Measurements from ENCODE around the gene LIX1L. TPM values are rescaled to one million over a fixed set of nuclear protein-coding genes. Genes with fewer than 3 reads are reported as not detected.

LIX1L gene
- total and polyA plus RNA-seq, 2 donors = 25.6 to 29.6 TPM

DNA sequence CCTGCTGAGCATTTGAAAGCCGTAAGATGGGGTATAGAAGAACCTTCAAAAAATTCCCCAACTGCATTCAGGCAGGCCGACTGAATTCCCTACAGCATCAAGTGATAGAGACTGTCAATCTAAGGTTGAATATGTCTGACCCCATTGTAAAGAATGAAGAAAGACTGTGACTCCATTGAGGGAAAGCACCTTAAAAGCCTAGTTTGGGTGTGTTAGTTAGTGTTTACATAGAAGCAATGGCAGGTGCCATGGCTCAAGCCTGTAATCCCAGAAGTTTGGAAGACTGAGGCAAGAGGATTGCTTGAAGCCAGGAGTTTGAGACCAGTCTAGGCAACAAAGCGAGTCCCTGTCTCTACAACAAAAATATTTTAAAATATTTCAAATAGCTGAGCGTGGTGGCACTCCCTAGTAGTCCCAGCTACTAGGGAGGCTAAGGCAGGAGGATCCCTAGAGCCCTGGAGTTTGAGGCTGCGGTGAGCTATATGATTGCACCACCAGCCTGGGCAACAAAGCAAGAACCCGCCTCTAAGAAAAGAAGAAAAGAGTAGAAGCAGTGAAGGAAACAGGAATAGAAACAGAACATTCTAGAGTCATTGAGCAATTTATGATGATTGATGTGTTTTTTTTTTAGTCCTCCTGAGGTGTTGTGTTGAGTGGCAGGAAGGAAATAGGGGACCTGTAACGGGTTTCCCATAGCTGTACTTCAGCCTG, 22.1 kb upstream of the LIX1L start:
- no peaks in the 10 kb centered on the region for H3K36me3 ChIP-seq (ENCODE audit: insufficient read depth)
- 38% methylated on average over 7 of the region's 7 CpGs for WGBS
- H3K4me3 ChIP-seq (ENCODE audit: low read depth, low read length) = no peak overlapping the region
- H3K4me1 ChIP-seq (ENCODE audit: insufficient read depth) = peaks cover 3% of the 10 kb centered on the region
- peak overlapping the region; percentile 87 for H3K27ac ChIP-seq (ENCODE audit: low read depth)
- no peak for DNase-seq (ENCODE audit: extremely low spot score)

DNA sequence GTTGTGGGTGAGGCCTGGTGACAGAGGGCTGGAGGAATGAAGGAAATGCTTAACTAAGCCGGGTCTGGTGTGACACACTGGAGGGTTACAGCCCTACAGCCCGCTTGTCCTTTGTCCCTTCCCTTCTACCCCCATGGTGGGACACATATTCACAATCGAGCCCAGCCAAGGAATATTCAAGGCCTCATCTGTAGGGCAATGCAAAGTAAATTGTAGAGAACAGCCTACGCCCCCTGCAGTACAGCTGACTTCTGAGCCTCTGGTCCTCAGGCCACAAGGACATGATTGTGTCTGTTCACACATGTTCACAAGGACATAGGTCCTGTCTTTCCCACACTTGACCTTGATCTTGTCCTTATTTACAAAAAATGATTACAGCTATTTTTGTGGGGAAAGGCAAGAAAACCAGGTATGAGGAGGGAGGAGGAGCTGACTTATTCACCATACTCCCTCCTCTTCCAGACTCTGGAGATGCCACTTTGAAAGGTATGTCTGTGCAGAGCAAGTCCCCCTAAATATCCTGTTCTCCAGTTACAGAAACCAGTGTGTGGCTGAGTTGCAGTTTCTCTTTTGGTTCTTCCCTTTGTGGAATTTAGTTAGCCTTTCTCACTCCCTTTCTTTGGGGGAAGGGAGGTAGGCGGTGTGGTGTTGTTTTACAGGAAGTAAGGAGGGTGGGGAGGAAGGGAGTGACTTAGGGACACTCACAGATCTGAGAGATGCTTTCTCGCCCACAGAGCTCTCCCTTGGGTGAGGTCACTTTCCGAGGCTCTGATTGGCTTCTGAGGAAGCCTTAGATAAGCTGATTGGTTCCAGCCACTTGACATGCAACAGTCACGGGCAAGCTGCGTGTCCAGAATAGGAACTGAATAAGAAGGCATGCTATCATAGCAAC, 21.3 kb upstream of the LIX1L start:
- peaks cover 3% of the 10 kb centered on the region for H3K4me1 ChIP-seq (ENCODE audit: insufficient read depth)
- peak; percentile 98 for DNase-seq (ENCODE audit: extremely low spot score)
- peak overlapping the region; percentile 4 for H3K4me3 ChIP-seq (ENCODE audit: low read depth, low read length)
- 3% methylated on average over 9 of the region's 9 CpGs for WGBS
- peak overlapping the region; percentile 96 for H3K27ac ChIP-seq (ENCODE audit: low read depth)
- H3K36me3 ChIP-seq (ENCODE audit: insufficient read depth) = peaks cover 2% of the 10 kb centered on the region

- peak overlapping the region; percentile 96 for H3K27ac ChIP-seq (ENCODE audit: low read depth)
Observed at GRCh38 chr1:145978471-145978853, 20.6 kb upstream of the LIX1L start.

GRCh38 chr1:145977486-145978470, 20.0 kb upstream of the LIX1L start:
- peak; percentile 77 for DNase-seq (ENCODE audit: extremely low spot score)
- Histone ChIP-seq H3K27ac (ENCODE audit: low read depth) (peak overlapping the region; percentile 96), H3K4me3 (ENCODE audit: low read depth, low read length) (no peak overlapping the region), H3K4me1 (ENCODE audit: insufficient read depth) (peaks cover 3% of the 10 kb centered on the region), H3K36me3 (ENCODE audit: insufficient read depth) (peaks cover 2% of the 10 kb centered on the region)
- WGBS = 17% methylated on average over 9 of the region's 9 CpGs

More at GRCh38 chr1:145978471-145978853, 20.6 kb upstream of the LIX1L start:
- no peak for DNase-seq (ENCODE audit: extremely low spot score)
- Histone ChIP-seq H3K4me3 (ENCODE audit: low read depth, low read length) (no peak overlapping the region), H3K4me1 (ENCODE audit: insufficient read depth) (peaks cover 3% of the 10 kb centered on the region), H3K36me3 (ENCODE audit: insufficient read depth) (peaks cover 2% of the 10 kb centered on the region)

DNA sequence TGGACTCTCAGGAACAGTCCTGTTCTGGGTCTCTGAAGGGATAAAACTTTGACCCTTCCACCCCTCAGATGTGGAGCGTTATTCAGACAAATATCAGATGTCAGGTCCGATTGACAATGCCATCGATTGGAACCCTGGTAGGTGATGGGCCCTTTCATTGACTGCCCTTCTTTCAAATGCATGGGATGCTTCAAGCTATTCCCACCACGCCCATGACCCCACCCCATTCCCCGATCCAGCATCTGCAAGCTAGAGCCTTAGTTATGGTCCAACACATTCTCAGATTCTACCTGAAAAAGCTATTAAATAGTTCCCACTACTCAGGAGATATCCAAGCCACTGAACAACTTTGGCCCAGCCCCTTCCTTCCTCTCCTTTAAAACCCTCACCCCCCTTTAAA, 19.2 kb upstream of the LIX1L start:
- Histone ChIP-seq H3K27ac (ENCODE audit: low read depth) (peak overlapping the region; percentile 73), H3K4me3 (ENCODE audit: low read depth, low read length) (no peak overlapping the region), H3K4me1 (ENCODE audit: insufficient read depth) (no peaks in the 10 kb centered on the region), H3K36me3 (ENCODE audit: insufficient read depth) (peaks cover 2% of the 10 kb centered on the region)
- WGBS = 77% methylated on average over 5 of the region's 5 CpGs
- DNase-seq (ENCODE audit: extremely low spot score) = no peak

DNA sequence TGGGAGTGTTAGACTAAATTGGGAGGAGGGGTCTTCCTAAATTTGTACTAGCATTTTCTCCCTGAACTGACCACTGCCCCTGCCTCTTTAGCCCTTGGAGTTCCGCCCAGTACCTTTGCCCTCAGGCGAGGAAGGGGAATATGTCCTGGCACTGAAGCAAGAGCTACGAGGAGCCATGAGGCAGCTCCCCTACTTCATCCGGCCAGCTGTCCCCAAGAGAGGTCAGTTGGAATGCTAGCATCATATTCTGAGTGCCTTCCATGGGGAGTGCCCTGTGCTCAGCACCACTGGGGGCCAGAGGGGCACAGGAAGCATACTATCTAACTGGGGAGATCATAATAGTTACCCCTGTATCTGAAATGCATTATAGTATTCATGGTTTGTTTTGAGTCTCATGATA, 17.4 kb upstream of the LIX1L start:
- Histone ChIP-seq H3K4me3 (ENCODE audit: low read depth, low read length) (no peak overlapping the region), H3K36me3 (ENCODE audit: insufficient read depth) (peaks cover 2% of the 10 kb centered on the region), H3K27ac (ENCODE audit: low read depth) (no peak overlapping the region), H3K4me1 (ENCODE audit: insufficient read depth) (no peaks in the 10 kb centered on the region)
- no peak for DNase-seq (ENCODE audit: extremely low spot score)
- WGBS = 74% methylated on average over 4 of the region's 4 CpGs

DNA sequence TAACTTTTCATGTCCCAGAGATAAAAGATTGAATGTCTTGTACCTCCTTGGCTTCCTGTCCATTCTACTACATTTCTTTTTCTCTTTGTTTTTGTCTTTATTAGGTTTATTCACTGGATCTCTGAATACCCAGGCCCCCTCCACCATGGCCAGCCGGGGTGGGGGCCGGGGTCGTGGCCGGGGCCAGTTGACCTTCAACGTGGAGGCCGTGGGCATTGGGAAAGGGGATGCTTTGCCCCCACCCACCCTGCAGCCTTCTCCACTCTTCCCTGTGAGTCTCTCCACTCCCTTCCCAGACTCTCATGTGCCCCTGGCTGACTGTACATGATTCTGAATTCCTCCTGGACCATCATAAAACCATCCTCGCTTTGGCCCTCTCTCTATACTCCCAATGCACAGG, 16.9 kb upstream of the LIX1L start:
- peaks cover 2% of the 10 kb centered on the region for H3K36me3 ChIP-seq (ENCODE audit: insufficient read depth)
- no peak overlapping the region for H3K4me3 ChIP-seq (ENCODE audit: low read depth, low read length)
- DNase-seq (ENCODE audit: extremely low spot score) = no peak
- no peak overlapping the region for H3K27ac ChIP-seq (ENCODE audit: low read depth)
- 83% methylated on average over 7 of the region's 7 CpGs for WGBS
- no peaks in the 10 kb centered on the region for H3K4me1 ChIP-seq (ENCODE audit: insufficient read depth)

DNA sequence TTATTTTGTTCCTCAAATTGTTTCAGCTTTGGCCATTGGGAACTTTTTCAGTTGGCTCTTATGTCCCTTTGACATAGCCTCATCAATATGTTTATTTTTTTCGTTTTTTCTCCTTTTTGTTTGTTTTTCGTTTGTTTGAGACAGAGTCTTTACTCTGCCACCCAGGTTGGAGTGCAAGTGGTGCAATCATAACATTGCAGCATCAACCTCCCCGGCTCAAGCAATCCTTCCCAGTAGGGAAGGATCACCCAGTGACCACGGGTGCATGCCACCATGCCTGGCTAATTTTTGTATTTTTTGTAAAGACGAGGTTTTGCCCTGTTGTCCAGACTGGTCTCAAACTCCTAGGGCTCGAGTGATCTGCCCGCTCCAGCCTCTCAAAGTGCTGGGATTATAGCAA, 14.8 kb upstream of the LIX1L start:
- no peak overlapping the region for H3K4me3 ChIP-seq (ENCODE audit: low read depth, low read length)
- peaks cover 2% of the 10 kb centered on the region for H3K36me3 ChIP-seq (ENCODE audit: insufficient read depth)
- no peaks in the 10 kb centered on the region for H3K4me1 ChIP-seq (ENCODE audit: insufficient read depth)
- no peak for DNase-seq (ENCODE audit: extremely low spot score)
- 74% methylated on average over 7 of the region's 7 CpGs for WGBS
- H3K27ac ChIP-seq (ENCODE audit: low read depth) = no peak overlapping the region

DNA sequence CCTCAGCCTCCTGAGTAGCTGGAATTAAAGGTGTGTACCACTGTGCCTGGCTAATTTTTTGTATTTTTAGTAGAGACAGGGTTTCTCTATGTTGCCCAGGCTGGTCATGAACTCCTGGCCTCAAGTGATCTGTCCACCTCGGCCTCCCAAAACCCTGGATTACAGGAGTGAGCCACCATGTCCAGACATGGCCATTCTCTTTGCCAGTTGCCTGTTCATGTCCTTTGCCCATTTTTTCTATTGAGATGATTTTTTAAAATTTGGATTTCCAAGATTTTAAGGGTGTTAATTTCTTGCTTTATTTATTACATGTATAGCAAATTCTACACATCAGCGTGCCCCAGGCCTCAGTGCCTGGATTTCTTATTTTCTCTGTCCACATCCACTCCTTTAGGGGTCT, 9.5 kb upstream of the LIX1L start:
- no peak for DNase-seq (ENCODE audit: extremely low spot score)
- H3K36me3 ChIP-seq (ENCODE audit: insufficient read depth) = no peaks in the 10 kb centered on the region
- peaks cover 1% of the 10 kb centered on the region for H3K4me1 ChIP-seq (ENCODE audit: insufficient read depth)
- no peak overlapping the region for H3K4me3 ChIP-seq (ENCODE audit: low read depth, low read length)
- no peak overlapping the region for H3K27ac ChIP-seq (ENCODE audit: low read depth)
- WGBS = 97% methylated on average over 2 of the region's 2 CpGs

DNA sequence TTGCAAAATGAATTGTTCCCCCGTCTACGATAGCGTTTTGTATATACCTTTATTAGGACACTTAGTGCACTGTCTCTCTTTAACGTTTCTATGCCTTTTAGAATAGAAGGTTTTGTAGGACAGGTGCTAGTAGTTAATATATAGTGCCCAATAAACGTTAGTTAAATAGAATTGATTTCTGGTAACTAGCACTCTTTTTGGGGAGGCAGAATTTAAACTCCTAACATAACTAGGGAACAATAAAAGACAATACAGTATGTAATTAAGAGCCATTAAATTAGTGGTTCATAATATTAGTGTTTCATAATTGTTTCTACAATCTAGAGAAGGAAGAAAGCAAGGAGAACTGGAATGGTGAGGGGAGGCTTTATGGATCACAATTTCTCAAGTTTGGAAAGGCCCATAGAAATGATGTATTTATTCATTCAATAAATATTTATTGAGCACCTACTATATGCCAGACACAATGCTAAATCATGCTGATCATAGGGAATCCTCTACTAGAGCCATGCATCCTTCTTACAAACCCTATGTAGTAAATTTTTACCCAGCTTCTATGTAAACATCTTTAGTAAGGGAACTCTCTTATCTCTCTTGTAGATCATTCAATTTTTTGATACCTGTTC, 7.4 kb upstream of the LIX1L start:
- no peaks in the 10 kb centered on the region for H3K36me3 ChIP-seq (ENCODE audit: insufficient read depth)
- 2% methylated on average over 5 of the region's 5 CpGs for WGBS
- no peak overlapping the region for H3K27ac ChIP-seq (ENCODE audit: low read depth)
- peaks cover 1% of the 10 kb centered on the region for H3K4me1 ChIP-seq (ENCODE audit: insufficient read depth)
- no peak for DNase-seq (ENCODE audit: extremely low spot score)
- peak overlapping the region; percentile 61 for H3K4me3 ChIP-seq (ENCODE audit: low read depth, low read length)

DNA sequence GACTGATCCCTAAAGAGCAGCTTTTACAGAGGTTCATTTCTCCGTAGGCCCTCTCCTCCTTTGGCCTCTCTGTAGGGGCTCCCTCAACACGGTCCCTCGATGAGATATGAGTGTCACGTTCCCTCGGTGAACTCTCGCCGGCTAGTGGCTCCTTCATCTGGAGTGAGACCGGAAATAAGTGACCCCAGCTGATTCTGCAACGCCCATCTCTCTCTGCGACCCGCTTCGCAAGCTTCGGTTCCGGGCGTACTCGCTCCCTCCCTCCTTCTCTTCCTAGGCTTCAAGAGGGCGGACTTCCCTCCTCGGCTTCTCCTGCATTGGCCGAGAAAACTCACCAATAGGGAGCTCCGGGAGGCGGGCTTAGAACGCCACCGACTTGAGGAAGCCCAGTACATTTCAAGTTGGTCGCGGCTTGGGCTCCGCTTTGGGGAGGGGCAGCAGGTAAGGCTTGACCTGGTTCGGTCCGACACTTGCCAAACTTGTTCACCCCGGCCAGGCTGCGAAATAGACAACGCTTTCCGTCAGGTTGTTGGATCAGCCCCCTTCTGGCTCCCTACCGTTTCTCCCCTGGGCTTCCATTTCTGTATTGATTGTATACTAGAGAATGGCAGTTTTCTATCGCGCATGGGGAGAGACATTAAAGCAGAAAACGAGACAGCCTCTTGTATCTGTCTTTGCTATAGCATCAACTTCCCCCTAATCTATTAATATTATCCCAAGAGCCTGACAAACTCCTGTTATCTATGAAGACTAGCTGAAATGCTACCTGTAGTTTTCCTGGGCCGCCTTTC, 6.7 kb upstream of the LIX1L start, which contains the start of the genes ANKRD34A and POLR3GL:
Gene ANKRD34A (minus strand): TSS at position 248 of the 791 bp plus-strand sequence. CDS start 2,816 bp downstream, outside the sequence.
Gene POLR3GL (plus strand): TSS at position 363 of the 791 bp plus-strand sequence. CDS start 10,176 bp downstream, outside the sequence.
- Histone ChIP-seq H3K4me3 (ENCODE audit: low read depth, low read length) (peak within 1 kb of the TSS; percentile 61), H3K36me3 (ENCODE audit: insufficient read depth) (no peaks in the 10 kb centered on the region), H3K27ac (ENCODE audit: low read depth) (peak within 1 kb of the TSS; percentile 75), H3K4me1 (ENCODE audit: insufficient read depth) (peaks cover 1% of the 10 kb centered on the region)
- 1% methylated on average over 37 of the region's 37 CpGs for WGBS
- DNase-seq (ENCODE audit: extremely low spot score) = peak; percentile 92
